GM19193 (cell line): Measurements from ENCODE around the gene PHAF1.

Source experiments
- POLR2A ChIP-seq: IDR thresholded peaks from 4 replicates; pipeline ENCODE4 v1.6.1; 2011; ENCODE audit not compliant: insufficient read depth, insufficient read length; ENCODE audit errors: extremely low read depth

PHAF1 gene

DNA sequence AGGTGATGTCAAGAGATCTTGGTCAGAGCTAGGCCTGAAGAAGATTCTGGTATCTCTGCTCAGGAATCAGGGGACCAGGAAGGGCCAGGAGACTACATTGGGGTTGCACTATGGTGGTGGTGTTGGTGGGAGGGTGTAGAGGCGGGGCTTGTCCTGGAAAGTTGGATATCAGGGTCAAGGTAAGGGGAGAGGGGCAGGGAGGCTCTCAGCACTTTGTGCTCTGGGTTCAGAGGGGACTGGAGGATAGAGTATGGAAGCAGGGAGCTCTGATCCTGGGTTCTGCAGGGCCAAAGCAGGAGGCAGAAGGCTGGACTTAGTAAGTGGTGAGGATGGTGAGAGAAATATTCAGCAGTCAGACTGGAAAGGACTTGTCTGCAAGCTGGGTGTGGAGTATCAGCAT is 63.6 kb downstream of the PHAF1 start:
- TF ChIP-seq POLR2A = no peak

- no peak for TF ChIP-seq POLR2A
These were observed 64.3 kb downstream of the PHAF1 start for GRCh38 chr16:67173808-67174705.

GRCh38 chr16:67174706-67175231 is 65.0 kb downstream of the PHAF1 start:
- no peak for TF ChIP-seq POLR2A

DNA sequence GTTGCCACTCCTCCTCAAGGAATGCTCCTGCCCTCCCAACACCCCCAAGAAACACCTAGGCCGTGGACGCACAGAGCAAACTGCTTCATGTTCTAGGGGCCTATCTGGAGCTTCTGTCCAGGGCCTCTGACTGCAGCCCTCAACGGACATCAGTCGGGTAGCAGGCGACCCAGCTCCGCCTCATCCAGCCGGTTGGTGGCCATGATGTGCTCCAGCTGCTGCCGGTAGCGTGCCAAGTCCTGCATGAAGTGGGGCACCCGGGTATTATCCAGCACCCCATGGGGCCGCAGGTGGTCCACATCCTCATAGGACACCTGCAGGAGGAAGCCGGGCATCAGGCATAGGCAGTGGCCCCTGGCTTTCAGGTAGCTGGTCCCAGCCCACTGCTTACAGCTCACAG is 66.9 kb downstream of the PHAF1 start:
- no peak for TF ChIP-seq POLR2A

DNA sequence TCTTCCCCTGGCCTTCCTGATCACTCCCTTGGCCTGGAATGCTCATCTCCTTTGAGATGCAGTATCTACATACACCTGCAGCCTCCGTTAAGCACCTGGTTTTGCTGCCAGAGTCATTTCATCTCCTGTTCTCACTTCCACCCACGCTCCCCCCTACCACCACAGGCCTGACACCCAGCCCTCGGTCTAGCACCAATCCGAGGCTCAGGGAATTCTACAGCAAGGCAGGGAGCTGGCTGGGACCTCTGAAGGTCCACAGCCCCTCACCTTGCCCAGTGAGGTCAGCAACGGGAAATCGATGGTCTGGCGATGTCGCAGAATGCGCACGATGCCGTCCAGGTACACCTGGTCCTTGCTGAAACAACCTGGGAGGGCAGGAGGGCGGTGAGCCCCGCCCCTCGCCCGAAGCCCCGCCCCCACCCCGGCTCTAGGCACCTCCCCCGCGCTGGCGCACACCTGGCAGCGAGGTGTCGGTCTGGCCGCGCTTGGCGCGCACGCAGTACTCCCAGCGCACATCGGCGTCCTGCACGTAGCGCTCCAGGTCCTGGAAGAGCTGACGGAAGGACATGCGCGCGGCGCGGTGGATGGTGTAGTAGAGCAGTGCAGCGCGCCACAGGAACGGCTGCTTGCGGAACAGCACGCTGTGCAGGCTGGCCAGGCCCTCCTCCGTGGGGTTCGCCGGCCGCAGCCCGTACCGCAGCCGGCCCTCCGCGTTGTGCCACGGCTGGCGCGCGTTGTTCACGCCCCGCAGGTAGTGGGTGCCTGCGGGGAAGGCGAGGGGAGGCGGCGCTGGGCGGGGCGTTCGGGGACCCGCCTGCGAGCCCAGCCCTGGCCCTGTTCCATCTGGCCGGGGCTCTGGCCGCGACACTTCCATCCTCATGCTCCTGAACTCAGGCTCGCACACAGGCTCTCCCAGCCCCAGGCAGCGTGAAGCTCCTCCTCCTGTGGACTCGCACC is 68.3 kb downstream of the PHAF1 start:
- TF ChIP-seq POLR2A = no peak

GRCh38 chr16:67179421-67180080 is 69.8 kb downstream of the PHAF1 start:
- no peak for TF ChIP-seq POLR2A

GRCh38 chr16:67180166-67180565 is 70.4 kb downstream of the PHAF1 start:
- no peak for TF ChIP-seq POLR2A

DNA sequence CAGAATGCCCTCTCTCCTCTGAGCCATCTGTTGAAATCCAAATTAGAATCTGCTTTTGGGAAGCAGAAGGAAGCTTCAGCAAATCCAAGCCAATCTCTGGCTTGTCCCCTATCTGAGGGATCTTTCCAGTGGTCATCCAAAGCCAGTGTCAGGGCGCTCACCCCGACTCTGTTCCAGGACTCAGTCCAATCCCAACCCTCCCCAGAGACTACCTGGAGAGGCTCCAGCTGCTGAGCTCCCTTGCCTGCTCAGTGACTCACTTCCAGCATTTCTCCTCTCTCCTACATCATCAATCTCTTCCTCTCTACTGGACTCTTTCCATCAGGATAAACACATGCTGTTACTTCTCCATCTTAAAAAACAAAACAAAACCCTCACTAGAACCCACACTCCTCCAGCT is 71.6 kb downstream of the PHAF1 start:
- TF ChIP-seq POLR2A = no peak

- TF ChIP-seq POLR2A = no peak
These were observed 72.5 kb downstream of the PHAF1 start for GRCh38 chr16:67182288-67182687.

- peak; percentile 51 for TF ChIP-seq POLR2A
These were observed 73.5 kb downstream of the PHAF1 start for GRCh38 chr16:67183284-67183626.

DNA sequence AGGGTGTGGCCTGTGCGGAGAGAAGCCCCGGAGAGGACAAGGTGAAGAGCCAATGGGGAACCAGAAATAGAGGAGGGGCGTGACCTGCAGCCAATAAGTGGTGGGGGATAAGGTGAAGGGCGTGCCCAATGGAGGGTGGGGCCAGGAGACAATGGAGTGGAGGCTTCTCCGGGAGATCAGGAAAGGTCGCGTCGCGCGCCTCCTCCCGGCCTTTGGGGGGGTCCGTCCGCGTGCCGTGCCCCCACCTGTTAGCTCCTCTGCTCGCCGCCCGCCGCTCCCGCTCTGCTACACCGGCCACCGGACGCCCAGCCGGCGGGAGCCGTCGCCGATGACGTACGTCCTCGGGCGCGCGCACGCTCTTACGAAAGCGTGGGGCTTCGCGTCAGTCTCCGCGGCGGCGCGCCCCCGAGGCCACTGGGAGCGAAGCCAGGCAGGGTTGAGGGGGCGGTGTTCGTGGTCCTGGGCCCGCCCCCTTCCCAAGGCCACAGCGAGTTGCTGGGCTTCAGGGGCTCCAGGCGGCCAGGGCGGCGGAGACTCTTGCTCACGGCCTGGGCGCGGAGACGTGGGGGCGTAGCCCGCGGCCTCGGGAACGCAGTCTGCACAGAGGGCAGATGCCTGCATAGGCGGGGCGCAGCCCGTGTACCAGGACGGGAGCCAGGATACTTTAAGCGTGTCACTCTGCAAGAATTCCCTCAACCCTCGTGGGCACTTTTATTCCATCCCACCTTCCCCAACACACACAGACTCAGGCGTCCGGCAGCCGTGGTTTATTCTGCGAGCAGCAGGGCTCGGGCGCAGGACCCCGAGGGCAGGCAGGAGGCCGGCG is 74.1 kb downstream of the PHAF1 start, which contains the start of gene MATCAP1:
MATCAP1 (minus strand) TSS at position 337 of the 826 bp plus-strand sequence. CDS start 3,353 bp downstream, outside the sequence.
- TF ChIP-seq POLR2A = peak; percentile 58

DNA sequence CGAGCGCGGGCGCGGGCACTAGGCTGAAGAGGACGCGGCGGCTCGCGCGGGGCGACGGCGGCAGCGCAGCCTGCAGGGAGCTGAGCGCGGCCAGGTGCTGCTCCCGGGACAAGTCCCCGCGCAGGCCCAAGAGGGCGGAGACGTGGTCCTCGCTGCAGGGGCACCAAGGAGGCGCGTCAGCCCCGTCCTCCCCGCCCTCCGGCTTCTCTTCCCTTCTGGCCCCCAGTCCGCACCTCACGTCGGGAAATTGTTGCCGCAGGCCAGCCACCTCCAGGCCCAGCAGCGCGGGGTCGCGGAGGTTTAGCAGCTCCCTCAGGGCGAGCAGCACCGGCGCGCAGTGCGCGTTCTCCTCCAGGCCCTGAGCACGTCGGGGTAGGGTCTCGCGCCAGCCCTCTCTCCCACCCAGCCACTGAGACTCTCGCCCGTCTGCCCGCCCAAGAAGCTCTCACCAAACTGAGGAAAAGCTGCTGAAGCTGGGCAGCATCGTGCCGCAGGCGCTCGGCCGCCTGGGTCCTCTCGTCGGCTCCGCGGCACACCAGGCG is 74.8 kb downstream of the PHAF1 start:
- no peak for TF ChIP-seq POLR2A

GRCh38 chr16:67184995-67185650 is 75.4 kb downstream of the PHAF1 start:
- TF ChIP-seq POLR2A = no peak
